GM19468 (cell line): ENCODE measurements around the gene DYNLRB1.
"Not testable (repeated sequence)": the region's sequence is repeated elsewhere in the genome, so short reads cannot be mapped to it uniquely, and the experiment has no call there.

Experiments
- ATAC-seq: cut with Tn5 transposase; IDR thresholded peaks from one replicate; pipeline ENCODE4 v1.9.1; 2021; ENCODE audit warnings: mild to moderate bottlenecking, moderate library complexity, moderate number of reproducible peaks; ENCODE audit not compliant: unreplicated experiment; ENCODE audit errors: extremely low read depth

The DYNLRB1 gene

GRCh38 chr20:34510575-34510974, 5.6 kb upstream of the DYNLRB1 start:
- no peak for ATAC-seq

DNA sequence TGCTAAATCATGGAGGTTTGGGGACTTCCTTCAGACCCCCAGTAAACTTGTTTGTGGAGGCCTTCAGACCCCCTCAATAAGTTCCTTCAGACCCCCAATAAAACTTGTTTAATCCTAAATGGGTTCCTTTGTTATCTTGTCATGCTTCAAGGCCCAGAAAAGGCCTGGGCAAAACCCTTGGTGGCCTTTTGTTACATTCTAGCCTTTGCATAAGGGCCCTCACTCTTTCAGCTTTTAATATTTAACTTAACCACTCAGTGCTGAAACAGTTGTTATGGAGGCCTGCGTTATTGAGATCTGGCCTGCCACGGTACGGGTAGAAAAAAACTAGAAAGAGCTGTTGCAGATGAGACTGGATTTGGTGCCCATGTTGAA, 4.3 kb upstream of the DYNLRB1 start:
- no peak for ATAC-seq

DNA sequence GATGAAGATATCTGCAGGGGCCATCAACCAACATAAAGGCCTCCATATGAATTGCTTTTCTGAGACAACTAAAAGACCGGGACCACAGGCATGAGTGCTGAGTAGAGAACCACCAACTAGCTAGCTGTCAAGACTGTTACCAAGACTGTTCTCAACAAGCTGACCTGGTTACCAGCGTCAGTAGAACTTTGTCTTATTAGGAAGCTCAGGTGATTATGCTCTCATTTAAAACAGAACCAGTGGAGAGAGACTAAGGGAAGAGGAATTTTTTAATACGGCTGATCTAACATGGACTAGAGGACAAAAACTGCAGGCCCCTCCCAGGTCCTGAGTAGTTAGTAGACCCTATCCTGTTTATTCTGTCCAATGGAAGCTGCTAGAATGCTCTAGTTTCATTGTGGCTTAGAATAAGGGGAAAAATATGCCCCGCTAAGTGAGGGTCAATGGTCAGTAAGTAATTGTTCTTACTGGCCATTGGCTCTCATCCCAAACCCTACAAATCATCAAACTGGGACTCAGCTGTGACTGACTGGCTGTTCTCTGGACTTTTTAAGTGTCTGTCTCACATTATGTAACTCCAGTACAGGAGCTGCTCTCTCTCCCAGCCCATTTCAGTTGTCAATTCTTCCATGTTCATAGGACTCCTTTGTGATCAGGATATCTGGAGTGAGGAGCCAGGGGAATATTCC, 3.8 kb upstream of the DYNLRB1 start:
- no peak for ATAC-seq

DNA sequence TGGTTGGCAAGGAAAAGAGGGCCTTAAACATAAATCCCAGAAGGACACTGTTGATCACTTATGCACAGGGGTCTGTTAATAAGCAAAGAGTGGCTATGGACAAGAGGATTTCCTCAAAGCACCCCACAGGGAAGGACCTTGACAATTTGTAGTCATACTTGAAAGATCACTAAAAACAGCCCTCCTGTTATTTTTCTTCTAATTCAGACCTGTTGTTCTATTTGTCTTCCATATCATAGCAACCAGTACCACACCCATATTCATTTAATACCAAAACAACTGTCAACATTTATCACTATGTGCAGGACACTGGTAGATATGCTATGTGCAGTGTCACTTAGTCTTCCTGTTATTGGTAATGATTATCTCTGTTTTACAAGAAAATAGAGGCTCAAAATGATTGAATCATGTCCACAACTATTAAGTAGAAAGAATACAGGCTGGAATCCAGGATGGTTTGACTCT, 3.2 kb upstream of the DYNLRB1 start:
- ATAC-seq = no peak

DNA sequence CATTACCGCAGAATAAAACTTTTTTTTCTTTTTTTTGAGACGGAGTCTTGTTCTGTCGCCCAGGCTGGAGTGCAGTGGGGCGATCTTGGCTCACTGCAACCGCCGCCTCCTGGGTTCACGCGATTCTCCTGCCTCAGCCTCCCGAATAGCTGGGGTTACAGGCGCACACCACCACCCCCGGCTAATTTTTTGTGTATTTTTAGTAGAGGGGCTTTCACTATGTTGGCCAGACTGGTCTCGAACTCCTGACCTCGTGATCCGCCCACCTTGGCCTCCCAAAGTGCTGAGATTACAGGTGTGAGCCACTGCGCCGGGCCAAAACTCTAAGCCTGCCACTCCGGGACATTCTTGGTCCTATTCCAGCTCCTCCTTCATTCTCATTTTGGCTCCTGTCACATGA, 2.2 kb upstream of the DYNLRB1 start:
- ATAC-seq = not testable (repeated sequence)

DNA sequence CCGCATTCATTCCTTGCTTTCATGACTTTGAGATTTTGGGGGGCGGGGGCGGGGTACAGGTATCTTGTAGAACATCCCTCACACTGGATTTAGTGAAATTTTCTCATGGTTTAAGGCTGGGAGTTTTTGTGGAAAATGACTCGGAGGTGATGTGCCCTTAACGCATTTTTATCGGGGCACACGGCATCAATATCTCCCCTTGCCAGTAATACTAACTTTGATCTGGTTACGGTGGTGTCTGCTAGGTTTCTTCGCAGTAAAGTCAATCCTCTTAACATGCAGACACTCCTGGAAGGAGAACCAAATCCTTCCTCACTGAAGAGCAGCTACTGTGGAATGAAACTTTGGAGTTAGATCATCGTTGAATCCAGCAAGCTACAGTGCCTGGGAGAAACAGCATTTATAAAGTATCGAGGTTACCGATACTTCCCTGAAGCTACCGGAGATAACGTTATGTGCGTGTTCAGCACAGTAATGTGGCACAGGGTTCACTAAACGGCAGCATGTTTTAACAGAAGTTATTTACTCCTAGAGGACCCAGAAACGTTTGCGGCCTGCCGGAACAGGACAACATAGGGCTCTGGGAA, 1.2 kb upstream of the DYNLRB1 start:
- no peak for ATAC-seq

- ATAC-seq = peak; percentile 16
These were observed 557 bp upstream of the DYNLRB1 start for GRCh38 chr20:34515484-34516246.

GRCh38 chr20:34517114-34517505, 888 bp downstream of the DYNLRB1 start:
- ATAC-seq = no peak

GRCh38 chr20:34518863-34519262, 2.6 kb downstream of the DYNLRB1 start:
- ATAC-seq = not testable (repeated sequence)

GRCh38 chr20:34519841-34520240, 3.6 kb downstream of the DYNLRB1 start:
- not testable (repeated sequence) for ATAC-seq

DNA sequence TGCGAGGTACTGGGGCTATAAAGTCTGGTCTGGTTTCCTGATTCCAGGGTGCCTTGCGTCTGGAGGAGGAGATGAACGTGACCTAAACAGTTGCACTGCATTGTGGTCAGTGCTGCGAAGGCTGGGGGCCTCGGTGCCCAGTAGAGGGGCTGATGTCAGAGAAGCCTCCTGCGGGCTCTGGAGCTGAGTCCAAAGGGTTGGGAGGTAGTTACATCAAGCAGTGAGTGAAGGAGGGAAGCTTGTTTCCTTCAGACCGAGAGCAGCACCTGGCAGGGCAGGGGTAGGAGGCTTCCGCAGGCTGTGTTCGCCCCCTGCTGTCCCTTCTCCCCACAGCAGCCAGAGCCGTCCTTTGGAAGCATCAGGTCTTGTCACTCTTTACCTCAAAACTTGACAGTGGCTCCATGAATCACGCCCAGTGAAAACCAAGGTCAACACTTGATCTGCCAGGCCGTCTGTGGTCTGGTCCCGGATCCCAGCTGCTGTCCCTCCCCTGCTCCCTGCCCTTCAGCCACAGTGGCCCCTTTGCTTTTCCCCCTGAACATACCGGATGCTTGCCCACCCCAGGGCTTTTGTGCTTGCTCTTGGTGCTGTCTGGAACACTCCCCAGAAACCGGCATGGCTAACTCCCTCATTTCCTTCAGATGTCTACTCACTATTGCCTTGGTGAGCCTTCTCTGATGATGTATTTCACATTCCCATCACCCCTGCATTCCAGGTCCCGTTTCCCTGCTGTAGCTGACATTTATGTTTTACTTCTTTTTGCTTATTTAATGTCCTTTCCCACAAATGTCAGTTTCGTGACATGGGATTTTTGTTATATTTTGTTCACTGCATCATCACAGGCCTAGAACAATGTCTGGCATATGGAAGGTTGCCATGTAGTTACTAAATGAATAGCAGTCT, 7.0 kb downstream of the DYNLRB1 start:
- ATAC-seq = no peak

DNA sequence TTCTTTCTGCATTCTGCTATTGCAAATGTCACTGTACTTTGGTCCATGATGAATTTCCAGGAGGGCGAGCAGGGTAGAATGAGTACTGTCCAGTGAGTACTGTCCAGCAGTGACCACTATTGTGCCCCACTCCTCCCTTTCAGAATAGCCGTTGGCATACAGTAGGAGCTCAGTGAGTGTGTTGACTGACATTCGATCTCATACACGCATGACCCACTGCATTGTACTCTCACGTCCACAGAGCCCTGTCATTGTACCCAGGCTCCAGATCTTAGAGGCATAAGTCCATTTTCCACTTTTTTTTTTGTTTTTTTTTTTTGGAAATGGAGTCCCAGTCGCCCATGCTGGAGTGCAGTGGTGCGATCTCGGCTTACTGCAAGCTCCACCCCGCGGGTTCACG, 8.2 kb downstream of the DYNLRB1 start:
- no peak for ATAC-seq

- no peak for ATAC-seq
These were observed 9.1 kb downstream of the DYNLRB1 start for GRCh38 chr20:34525342-34525708.

GRCh38 chr20:34525709-34526416, 9.6 kb downstream of the DYNLRB1 start:
- no peak for ATAC-seq

- no peak for ATAC-seq
These were observed 10.2 kb downstream of the DYNLRB1 start for GRCh38 chr20:34526466-34526865.

- ATAC-seq = no peak
These were observed 10.8 kb downstream of the DYNLRB1 start for GRCh38 chr20:34527016-34527415.

GRCh38 chr20:34528921-34529297, 12.7 kb downstream of the DYNLRB1 start:
- ATAC-seq = no peak

GRCh38 chr20:34529742-34530141, 13.5 kb downstream of the DYNLRB1 start:
- ATAC-seq = no peak

DNA sequence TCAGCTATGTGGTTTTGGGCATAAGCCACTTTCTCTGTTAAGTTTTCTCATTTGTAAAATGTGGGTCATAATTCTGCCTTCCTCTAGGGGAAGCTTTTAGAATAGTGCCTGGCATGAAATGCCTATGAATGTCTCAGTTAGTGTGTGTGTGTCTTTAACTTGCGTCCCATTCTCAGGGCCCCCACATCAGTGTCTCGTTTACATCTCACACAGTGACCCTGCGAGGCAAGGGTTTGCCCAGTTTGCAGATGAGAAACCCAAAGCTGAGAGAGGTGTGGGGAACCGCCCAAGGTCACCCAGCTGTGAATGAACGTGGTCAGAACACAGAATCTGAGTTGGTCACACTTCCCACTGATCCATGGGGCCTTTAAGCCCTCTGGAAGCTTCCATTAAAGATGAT, 14.1 kb downstream of the DYNLRB1 start:
- ATAC-seq = no peak
